ENCODE results near the gene ARHGEF2. TPM values are rescaled to one million over a fixed set of nuclear protein-coding genes. Genes with fewer than 3 reads are reported as not detected.

The ARHGEF2 gene
- total and polyA plus RNA-seq, 9 of the 15 experiments (the other 6 are each of a cell fraction or from before 2014, with no cell fraction given): 7.1 to 162 (median 62.2) TPM

DNA sequence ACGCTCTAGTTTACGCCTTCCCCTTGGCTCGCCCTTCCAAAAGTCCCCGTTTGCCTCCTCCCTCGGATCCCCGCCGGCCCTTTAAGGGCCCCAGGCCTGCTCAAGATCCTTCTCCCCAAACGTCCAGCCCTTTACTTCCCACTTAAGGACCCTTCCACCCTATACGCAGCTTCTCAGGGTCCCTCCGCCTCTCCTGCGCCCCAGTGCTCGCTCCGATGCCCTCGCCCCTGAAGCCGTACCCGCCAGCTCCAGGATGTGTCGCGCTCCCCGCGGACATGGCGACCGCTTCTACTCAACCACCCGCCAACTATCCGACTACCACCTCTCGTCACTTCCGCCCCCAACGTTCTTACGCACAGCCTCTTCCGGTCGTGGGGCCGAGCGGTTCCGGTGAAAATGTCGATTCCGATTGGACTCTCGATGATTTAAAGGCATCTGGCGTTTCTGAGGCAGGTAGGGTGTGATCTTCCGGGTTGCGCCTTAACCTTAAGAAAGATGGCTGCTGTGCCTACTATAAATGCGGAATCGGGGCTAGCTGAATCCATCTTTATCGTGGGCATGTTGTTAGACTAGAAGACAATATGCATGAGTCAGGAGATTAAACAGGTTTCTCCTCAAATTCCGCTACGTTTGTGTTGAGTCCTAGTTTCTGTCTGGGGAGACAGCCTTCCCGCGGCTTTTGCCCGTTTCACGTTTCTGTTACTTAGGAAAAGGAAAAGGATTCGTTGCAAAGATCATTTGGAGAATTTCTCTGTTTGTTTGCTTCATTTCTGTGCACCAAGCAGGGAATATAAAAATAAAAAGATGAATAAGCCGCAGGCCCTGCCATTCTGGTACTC lies 44.0 kb downstream of the ARHGEF2 start, which contains the start of gene KHDC4 (continued):
- peak; percentile 100 for TF ChIP-seq SUPT5H (IDR thresholded peaks at IDR 0.05)
- peak; percentile 93 for TF ChIP-seq RBBP5 (IDR thresholded peaks at IDR 0.05; ENCODE audit: borderline replicate concordance, insufficient read depth, low read length, poor library complexity, severe bottlenecking)
- TF ChIP-seq, protein P1, sequence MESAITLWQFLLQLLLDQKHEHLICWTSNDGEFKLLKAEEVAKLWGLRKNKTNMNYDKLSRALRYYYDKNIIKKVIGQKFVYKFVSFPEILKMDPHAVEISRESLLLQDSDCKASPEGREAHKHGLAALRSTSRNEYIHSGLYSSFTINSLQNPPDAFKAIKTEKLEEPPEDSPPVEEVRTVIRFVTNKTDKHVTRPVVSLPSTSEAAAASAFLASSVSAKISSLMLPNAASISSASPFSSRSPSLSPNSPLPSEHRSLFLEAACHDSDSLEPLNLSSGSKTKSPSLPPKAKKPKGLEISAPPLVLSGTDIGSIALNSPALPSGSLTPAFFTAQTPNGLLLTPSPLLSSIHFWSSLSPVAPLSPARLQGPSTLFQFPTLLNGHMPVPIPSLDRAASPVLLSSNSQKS (CRISPR knock-in tag; IDR thresholded peaks at IDR 0.05): no peak
- TF ChIP-seq, protein P2, sequence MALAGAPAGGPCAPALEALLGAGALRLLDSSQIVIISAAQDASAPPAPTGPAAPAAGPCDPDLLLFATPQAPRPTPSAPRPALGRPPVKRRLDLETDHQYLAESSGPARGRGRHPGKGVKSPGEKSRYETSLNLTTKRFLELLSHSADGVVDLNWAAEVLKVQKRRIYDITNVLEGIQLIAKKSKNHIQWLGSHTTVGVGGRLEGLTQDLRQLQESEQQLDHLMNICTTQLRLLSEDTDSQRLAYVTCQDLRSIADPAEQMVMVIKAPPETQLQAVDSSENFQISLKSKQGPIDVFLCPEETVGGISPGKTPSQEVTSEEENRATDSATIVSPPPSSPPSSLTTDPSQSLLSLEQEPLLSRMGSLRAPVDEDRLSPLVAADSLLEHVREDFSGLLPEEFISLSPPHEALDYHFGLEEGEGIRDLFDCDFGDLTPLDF (CRISPR knock-in tag; IDR thresholded peaks at IDR 0.05): 0 out of 2 replicates have a peak, but pooled peaks have one; percentile 31
- TF ChIP-seq TCF7 (IDR thresholded peaks at IDR 0.05; ENCODE audit: borderline replicate concordance): no peak
- TF ChIP-seq CHD2 (IDR thresholded peaks at IDR 0.05; ENCODE audit: low read depth, low read length): no peak
- TF ChIP-seq ZNF316 (IDR thresholded peaks at IDR 0.05): peak; percentile 90
- TF ChIP-seq ZNF23 (CRISPR knock-in tag; IDR thresholded peaks at IDR 0.05): peak; percentile 15; the same call in 1 of the 2 replicates
- no peak for TF ChIP-seq DNMT1 (IDR thresholded peaks at IDR 0.05)
- TF ChIP-seq, protein P3, sequence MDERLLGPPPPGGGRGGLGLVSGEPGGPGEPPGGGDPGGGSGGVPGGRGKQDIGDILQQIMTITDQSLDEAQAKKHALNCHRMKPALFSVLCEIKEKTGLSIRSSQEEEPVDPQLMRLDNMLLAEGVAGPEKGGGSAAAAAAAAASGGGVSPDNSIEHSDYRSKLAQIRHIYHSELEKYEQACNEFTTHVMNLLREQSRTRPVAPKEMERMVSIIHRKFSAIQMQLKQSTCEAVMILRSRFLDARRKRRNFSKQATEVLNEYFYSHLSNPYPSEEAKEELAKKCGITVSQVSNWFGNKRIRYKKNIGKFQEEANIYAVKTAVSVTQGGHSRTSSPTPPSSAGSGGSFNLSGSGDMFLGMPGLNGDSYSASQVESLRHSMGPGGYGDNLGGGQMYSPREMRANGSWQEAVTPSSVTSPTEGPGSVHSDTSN (CRISPR knock-in tag; IDR thresholded peaks at IDR 0.05; ENCODE audit: low read depth): peak; percentile 27; the same call in 1 of the 2 replicates
- TF ChIP-seq, protein P3 (tag; conservative IDR thresholded peaks at IDR 0.05; ENCODE audit: low read depth): peak; percentile 99
- TF ChIP-seq, protein P4, sequence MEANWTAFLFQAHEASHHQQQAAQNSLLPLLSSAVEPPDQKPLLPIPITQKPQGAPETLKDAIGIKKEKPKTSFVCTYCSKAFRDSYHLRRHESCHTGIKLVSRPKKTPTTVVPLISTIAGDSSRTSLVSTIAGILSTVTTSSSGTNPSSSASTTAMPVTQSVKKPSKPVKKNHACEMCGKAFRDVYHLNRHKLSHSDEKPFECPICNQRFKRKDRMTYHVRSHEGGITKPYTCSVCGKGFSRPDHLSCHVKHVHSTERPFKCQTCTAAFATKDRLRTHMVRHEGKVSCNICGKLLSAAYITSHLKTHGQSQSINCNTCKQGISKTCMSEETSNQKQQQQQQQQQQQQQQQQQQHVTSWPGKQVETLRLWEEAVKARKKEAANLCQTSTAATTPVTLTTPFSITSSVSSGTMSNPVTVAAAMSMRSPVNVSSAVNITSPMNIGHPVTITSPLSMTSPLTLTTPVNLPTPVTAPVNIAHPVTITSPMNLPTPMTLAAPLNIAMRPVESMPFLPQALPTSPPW (CRISPR knock-in tag; IDR thresholded peaks at IDR 0.05): peak; percentile 37; the same call in 1 of the 2 replicates
- peak; percentile 48; the same call in 1 of the 2 replicates for TF ChIP-seq SIN3B (IDR thresholded peaks at IDR 0.05; ENCODE audit: low read depth)
- TF ChIP-seq KHSRP (IDR thresholded peaks at IDR 0.05): no peak
- TF ChIP-seq RAD21 (CRISPR knock-in tag; conservative IDR thresholded peaks at IDR 0.05 in 1 of 2, IDR thresholded peaks at IDR 0.05 in 1 of 2): 0 out of 4 replicates have a peak, but pooled peaks of 1 of the 2 experiments have one; percentile 3
- TF ChIP-seq, protein P5, sequence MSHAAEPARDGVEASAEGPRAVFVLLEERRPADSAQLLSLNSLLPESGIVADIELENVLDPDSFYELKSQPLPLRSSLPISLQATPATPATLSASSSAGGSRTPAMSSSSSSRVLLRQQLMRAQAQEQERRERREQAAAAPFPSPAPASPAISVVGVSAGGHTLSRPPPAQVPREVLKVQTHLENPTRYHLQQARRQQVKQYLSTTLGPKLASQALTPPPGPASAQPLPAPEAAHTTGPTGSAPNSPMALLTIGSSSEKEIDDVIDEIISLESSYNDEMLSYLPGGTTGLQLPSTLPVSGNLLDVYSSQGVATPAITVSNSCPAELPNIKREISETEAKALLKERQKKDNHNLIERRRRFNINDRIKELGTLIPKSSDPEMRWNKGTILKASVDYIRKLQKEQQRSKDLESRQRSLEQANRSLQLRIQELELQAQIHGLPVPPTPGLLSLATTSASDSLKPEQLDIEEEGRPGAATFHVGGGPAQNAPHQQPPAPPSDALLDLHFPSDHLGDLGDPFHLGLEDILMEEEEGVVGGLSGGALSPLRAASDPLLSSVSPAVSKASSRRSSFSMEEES (CRISPR knock-in tag; IDR thresholded peaks at IDR 0.05): no peak
- peak; percentile 40 for TF ChIP-seq NEUROD1 (IDR thresholded peaks at IDR 0.05; ENCODE audit: borderline replicate concordance, low read depth, low read length, partially characterized antibody)
- TF ChIP-seq, protein P6, sequence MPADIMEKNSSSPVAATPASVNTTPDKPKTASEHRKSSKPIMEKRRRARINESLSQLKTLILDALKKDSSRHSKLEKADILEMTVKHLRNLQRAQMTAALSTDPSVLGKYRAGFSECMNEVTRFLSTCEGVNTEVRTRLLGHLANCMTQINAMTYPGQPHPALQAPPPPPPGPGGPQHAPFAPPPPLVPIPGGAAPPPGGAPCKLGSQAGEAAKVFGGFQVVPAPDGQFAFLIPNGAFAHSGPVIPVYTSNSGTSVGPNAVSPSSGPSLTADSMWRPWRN (IDR thresholded peaks at IDR 0.05; ENCODE audit: low read depth): no peak; the same call in none of the 2 replicates

Measured in K562 (cell line).